Measurements from ENCODE around the gene MICAL3. TPM values are rescaled to one million over a fixed set of nuclear protein-coding genes. Genes with fewer than 3 reads are reported as not detected.

Gene MICAL3
- total RNA-seq, 1 donor = 11.0 TPM

DNA sequence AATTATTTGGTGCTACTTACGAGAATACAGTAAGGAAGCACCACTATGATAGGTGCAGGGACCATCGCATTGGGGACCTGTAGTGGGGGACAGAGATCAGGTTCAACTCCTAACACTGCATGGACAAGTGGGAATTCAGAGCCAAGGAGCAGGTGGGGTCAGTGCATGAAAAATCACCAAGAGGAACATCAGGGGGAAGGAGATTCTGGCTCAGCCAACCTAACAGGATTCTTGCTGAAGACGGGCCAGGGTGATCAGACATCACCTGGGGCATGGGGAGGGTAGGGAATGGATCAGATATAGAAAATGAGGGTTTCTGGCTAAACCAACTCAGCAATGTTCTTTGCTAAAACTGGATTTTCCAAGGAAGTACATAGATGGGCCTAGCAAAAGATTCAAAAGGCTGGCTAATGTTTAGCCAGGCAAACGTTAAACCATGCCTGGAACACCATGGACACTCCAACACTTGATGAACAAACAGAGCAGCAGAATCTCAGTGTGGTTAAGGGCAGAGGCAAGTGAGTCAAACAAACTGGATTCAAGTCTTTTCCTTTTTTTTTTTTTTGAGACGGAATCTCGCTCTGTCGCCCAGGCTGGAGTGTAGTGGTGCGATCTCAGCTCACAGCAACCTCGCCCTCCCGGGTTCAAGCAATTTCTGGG is 70.0 kb downstream of the MICAL3 start:
- H3K9me3 ChIP-seq (ENCODE audit: low read depth, low read length) = no peaks in the 10 kb centered on the region
- no peak overlapping the region for H3K4me3 ChIP-seq (ENCODE audit: low read length)
- no peaks in the 10 kb centered on the region for H3K4me1 ChIP-seq (ENCODE audit: insufficient read depth, low read length)
- no peaks in the 10 kb centered on the region for H3K27me3 ChIP-seq (ENCODE audit: insufficient read depth, low read length)

DNA sequence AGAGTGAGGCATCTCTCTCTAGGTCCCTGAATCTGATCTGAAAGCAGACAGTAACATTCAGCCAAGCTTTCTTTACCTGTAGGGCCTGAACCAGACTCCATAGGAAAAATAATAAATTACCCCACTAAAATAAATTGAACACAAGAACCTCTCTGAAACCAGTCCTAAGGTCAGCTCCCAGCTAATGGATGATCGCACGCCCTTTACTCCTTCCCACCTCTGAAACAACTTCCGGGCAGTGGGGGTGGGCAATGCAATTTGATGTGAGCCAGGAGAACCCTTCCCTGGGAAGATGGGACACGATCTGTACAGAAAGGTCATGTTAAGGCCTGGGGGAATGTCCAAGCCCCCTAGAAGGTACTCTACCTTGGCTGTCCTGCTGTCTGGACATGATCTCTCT is 71.2 kb downstream of the MICAL3 start:
- no peaks in the 10 kb centered on the region for H3K9me3 ChIP-seq (ENCODE audit: low read depth, low read length)
- H3K27me3 ChIP-seq (ENCODE audit: insufficient read depth, low read length) = no peaks in the 10 kb centered on the region
- H3K4me3 ChIP-seq (ENCODE audit: low read length) = no peak overlapping the region
- H3K4me1 ChIP-seq (ENCODE audit: insufficient read depth, low read length) = no peaks in the 10 kb centered on the region

DNA sequence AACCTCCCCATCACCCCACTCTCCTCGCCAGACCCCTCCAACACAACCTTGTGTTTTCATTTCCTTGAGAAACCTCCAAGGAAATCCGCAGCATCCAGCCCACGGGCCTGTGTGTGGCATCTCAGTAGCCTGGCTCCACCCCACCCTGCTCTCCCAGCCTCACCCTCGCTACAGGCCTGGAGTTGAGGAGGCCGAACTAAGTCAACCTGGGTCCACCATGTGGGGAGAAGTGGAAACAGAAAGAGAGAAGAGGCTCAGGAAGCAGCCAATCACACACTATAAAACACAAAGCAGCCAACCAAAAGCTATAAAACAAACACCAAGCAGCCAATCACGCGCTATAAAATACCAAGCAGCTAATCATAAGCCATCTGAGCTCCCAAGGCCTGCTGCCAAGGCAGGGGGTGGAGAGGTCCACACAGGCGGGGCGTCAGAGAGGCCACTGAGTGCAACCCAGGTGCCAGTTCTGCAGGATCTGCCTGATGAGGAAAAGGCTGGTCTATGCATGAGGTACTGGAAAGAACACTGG is 72.0 kb downstream of the MICAL3 start:
- no peak overlapping the region for H3K4me3 ChIP-seq (ENCODE audit: low read length)
- H3K27me3 ChIP-seq (ENCODE audit: insufficient read depth, low read length) = no peaks in the 10 kb centered on the region
- no peaks in the 10 kb centered on the region for H3K9me3 ChIP-seq (ENCODE audit: low read depth, low read length)
- no peaks in the 10 kb centered on the region for H3K4me1 ChIP-seq (ENCODE audit: insufficient read depth, low read length)

GRCh38 chr22:17951315-17951714 is 73.0 kb downstream of the MICAL3 start:
- no peaks in the 10 kb centered on the region for H3K27me3 ChIP-seq (ENCODE audit: insufficient read depth, low read length)
- H3K4me1 ChIP-seq (ENCODE audit: insufficient read depth, low read length) = no peaks in the 10 kb centered on the region
- no peaks in the 10 kb centered on the region for H3K9me3 ChIP-seq (ENCODE audit: low read depth, low read length)
- no peak overlapping the region for H3K4me3 ChIP-seq (ENCODE audit: low read length)

GRCh38 chr22:17950651-17951214 is 73.6 kb downstream of the MICAL3 start:
- no peak overlapping the region for H3K4me3 ChIP-seq (ENCODE audit: low read length)
- H3K4me1 ChIP-seq (ENCODE audit: insufficient read depth, low read length) = no peaks in the 10 kb centered on the region
- H3K27me3 ChIP-seq (ENCODE audit: insufficient read depth, low read length) = no peaks in the 10 kb centered on the region
- no peaks in the 10 kb centered on the region for H3K9me3 ChIP-seq (ENCODE audit: low read depth, low read length)

GRCh38 chr22:17949642-17950473 is 74.5 kb downstream of the MICAL3 start:
- H3K4me3 ChIP-seq (ENCODE audit: low read length) = no peak overlapping the region
- H3K4me1 ChIP-seq (ENCODE audit: insufficient read depth, low read length) = no peaks in the 10 kb centered on the region
- no peaks in the 10 kb centered on the region for H3K9me3 ChIP-seq (ENCODE audit: low read depth, low read length)
- H3K27me3 ChIP-seq (ENCODE audit: insufficient read depth, low read length) = no peaks in the 10 kb centered on the region

DNA sequence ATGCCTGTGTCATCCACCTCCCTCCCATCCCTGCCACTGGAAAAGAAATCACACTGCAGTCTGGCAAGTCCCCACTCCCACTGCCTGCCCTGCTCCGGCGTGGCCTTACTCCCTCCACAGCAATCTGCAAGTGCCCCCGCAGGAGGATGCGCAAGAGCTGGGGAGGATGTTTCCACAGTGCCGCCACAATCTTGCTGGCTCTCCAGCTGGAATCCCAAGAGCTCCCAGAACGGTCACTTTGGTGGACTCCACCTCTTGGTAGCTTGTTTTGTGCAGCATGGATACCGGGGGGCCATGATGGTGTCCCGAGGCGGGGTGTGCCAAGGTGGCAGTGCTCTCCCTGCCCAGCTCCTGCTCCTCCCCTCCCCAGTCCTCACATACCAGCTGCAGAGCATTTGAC is 76.3 kb downstream of the MICAL3 start:
- Histone ChIP-seq H3K9me3 (ENCODE audit: low read depth, low read length) (no peaks in the 10 kb centered on the region), H3K4me1 (ENCODE audit: insufficient read depth, low read length) (no peaks in the 10 kb centered on the region), H3K27me3 (ENCODE audit: insufficient read depth, low read length) (no peaks in the 10 kb centered on the region), H3K4me3 (ENCODE audit: low read length) (no peak overlapping the region)

- Histone ChIP-seq H3K9me3 (ENCODE audit: low read depth, low read length) (no peaks in the 10 kb centered on the region), H3K4me3 (ENCODE audit: low read length) (no peak overlapping the region), H3K27me3 (ENCODE audit: insufficient read depth, low read length) (no peaks in the 10 kb centered on the region), H3K4me1 (ENCODE audit: insufficient read depth, low read length) (no peaks in the 10 kb centered on the region)
Observed at GRCh38 chr22:17946662-17947367, 77.5 kb downstream of the MICAL3 start.

DNA sequence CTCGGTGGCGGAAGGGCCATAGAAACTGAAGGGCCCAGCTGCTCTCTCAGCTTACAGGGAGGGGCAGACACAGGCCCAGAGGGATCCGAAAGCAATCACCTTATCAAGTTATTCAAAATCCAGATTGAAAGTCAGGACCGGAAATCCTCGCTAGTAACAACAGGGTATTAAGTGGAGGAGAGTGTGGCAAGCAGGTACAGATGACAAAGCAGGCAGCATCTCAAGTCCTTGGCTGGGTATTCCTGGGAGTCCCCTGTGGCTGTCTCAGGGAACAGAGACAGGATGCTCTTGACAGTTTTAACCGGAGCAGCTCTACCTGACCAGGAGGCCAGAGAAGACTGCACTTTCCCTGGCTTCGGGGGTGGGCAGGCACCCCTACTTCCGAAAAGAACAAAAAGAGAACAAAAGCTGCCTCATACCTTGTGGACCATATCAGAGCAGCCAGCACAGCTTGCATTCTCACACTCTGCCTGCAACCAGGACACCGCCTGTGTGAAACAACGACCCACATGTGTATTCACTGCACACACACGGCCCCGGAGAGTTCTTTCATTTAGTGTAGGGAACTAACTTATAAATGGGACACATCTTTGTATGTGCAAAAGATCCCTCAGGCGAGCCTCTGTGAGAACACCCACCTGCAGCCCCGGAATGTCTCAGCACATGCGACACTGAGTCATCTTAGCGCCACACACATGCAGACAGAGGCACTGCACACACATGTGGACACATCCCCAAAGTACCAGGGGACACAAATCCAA is 78.3 kb downstream of the MICAL3 start:
- no peaks in the 10 kb centered on the region for H3K4me1 ChIP-seq (ENCODE audit: insufficient read depth, low read length)
- H3K27me3 ChIP-seq (ENCODE audit: insufficient read depth, low read length) = no peaks in the 10 kb centered on the region
- H3K9me3 ChIP-seq (ENCODE audit: low read depth, low read length) = no peaks in the 10 kb centered on the region
- no peak overlapping the region for H3K4me3 ChIP-seq (ENCODE audit: low read length)

- H3K27me3 ChIP-seq (ENCODE audit: insufficient read depth, low read length) = no peaks in the 10 kb centered on the region
- no peak overlapping the region for H3K4me3 ChIP-seq (ENCODE audit: low read length)
- H3K9me3 ChIP-seq (ENCODE audit: low read depth, low read length) = no peaks in the 10 kb centered on the region
- no peaks in the 10 kb centered on the region for H3K4me1 ChIP-seq (ENCODE audit: insufficient read depth, low read length)
Observed at GRCh38 chr22:17945156-17945887, 79.0 kb downstream of the MICAL3 start.

DNA sequence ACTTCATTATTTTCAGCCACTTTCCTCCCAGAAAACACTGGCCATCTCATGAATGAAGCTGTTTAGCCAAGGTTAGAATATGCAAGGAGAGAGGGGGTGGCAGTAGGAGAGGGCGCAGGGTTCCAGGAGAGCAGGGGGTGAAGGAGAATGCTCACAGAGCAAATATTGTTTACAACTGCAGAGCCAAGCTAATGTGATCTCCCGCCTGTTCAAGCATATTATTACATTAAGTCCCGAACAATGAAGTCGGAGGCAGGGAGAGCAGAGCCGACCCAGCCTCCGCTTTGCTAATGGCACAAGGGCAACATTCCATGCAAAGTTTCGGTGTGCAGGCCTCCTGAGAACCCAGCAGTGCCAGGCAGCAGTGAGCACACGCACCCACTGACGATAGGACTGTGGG is 80.1 kb downstream of the MICAL3 start:
- no peaks in the 10 kb centered on the region for H3K4me1 ChIP-seq (ENCODE audit: insufficient read depth, low read length)
- no peak overlapping the region for H3K4me3 ChIP-seq (ENCODE audit: low read length)
- no peaks in the 10 kb centered on the region for H3K9me3 ChIP-seq (ENCODE audit: low read depth, low read length)
- no peaks in the 10 kb centered on the region for H3K27me3 ChIP-seq (ENCODE audit: insufficient read depth, low read length)

DNA sequence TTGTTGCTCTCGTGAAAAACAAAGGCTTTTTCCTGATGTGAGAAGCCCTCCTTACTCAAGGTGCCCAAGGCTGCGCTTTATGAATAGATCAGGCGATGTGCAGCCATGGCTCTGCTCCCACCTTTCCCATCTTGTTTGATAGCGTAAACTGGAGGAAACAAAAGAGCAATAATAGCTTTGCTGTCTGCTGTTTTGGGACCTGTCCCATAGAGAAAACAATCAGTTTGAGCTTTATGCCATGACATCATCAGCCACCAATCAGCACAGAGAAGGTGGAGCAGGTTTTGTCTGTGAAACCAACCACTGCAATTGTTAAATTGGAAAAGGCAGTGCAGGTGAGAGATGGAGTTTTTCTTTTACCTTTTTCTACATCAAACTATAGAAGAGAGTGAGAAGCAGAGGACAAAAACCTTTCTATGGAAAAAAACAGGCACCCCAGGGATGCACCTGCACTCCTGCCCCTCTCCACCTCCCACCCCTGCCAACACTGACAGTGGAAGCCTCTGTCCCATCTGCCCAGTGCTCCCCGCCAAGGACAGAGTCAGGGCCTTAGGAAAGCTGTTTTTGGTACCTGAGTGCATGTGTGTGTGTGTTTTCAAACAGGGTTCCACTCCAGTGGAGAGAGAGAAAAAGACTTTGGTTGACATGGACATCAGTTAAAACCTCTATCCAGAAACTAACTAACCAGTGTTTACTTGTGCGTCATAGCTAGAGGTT is 80.7 kb downstream of the MICAL3 start:
- no peak overlapping the region for H3K4me3 ChIP-seq (ENCODE audit: low read length)
- no peaks in the 10 kb centered on the region for H3K27me3 ChIP-seq (ENCODE audit: insufficient read depth, low read length)
- H3K4me1 ChIP-seq (ENCODE audit: insufficient read depth, low read length) = no peaks in the 10 kb centered on the region
- no peaks in the 10 kb centered on the region for H3K9me3 ChIP-seq (ENCODE audit: low read depth, low read length)

DNA sequence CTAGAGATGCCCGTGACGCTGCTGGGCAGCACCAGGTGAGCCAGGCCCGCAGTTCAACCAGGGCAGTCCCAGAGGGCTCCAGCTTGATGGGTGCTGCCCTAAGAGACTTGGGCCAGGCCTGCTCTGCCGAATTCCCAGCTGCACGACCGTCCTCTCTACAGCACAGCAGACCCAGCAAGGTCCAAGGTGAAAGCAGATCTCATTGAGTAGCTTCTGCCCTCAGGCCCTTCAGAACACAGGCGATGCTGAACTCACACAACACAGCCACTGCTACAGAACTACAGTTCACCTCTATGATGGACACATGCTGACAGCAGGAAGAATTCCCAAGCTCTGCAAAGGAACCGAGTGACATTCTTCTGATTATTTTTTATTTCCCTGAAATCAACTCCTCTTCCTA is 81.6 kb downstream of the MICAL3 start:
- Histone ChIP-seq H3K9me3 (ENCODE audit: low read depth, low read length) (no peaks in the 10 kb centered on the region), H3K4me3 (ENCODE audit: low read length) (no peak overlapping the region), H3K4me1 (ENCODE audit: insufficient read depth, low read length) (no peaks in the 10 kb centered on the region), H3K27me3 (ENCODE audit: insufficient read depth, low read length) (no peaks in the 10 kb centered on the region)
